ENCODE data around the gene PSAT1. TPM values are rescaled to one million over a fixed set of nuclear protein-coding genes. Genes with fewer than 3 reads are reported as not detected.

The PSAT1 gene
- total and polyA plus RNA-seq, 9 donors = 0.83 to 153 (median 7.1) TPM

- H3K27ac ChIP-seq = no peak overlapping the region
- no peaks in the 10 kb centered on the region for H3K27me3 ChIP-seq
- intact Hi-C loops (cut with DNase I) = no loop called here
- H3K4me1 ChIP-seq (ENCODE audit: insufficient read depth) = no peaks in the 10 kb centered on the region
- TF ChIP-seq EP300 (IDR thresholded peaks at IDR 0.05) = no peak
- no peak for TF ChIP-seq POLR2A (IDR thresholded peaks at IDR 0.05)
- no peak for TF ChIP-seq CTCF (IDR thresholded peaks at IDR 0.05)
- WGBS, 3 donors = 93 to 95% (median 95%) methylated on average over 4 of the region's 4 CpGs
- H3K9me3 ChIP-seq = no peaks in the 10 kb centered on the region
- no peaks in the 10 kb centered on the region for H3K36me3 ChIP-seq
- no peak overlapping the region for H3K4me3 ChIP-seq
- no peak for DNase-seq
Measured at GRCh38 chr9:78253285-78253684, 43.6 kb upstream of the PSAT1 start.

DNA sequence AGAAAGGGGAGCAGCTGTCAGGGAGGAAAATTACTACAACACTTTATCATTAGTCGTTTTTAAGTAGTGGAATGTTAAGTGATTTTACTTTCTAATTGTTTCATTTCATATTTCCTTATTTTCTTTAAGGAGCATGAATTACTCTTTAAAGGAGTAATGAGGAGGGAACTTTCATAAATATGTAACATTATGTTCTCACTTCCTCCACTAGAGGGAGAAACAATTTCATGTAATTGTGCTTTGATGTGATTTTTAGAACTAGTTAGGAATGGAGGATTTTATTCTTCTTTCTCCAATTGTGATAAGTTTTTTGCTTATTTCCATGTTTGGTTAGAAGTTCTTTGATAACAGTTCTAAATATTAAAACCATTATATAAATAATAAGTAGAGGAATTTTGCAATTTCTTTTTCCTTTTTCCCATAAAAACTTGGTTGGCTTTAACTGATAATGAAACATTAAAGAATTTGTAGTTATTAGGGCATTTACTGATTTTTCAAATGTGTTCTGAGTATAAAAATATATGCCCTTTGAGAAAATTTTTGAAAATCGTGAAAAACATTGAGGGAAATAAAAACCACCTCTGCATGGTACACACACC is 35.4 kb upstream of the PSAT1 start:
- Histone ChIP-seq H3K27ac (no peak overlapping the region), H3K4me3 (no peak overlapping the region), H3K36me3 (no peaks in the 10 kb centered on the region), H3K27me3 (no peaks in the 10 kb centered on the region), H3K4me1 (ENCODE audit: insufficient read depth) (no peaks in the 10 kb centered on the region), H3K9me3 (no peaks in the 10 kb centered on the region)
- DNase-seq = no peak
- TF ChIP-seq POLR2A (IDR thresholded peaks at IDR 0.05) (no peak), CTCF (IDR thresholded peaks at IDR 0.05) (peak; percentile 25 to 54 (median 33)), EP300 (IDR thresholded peaks at IDR 0.05) (no peak)
- intact Hi-C loops (cut with DNase I) = loop anchor here in 2 of 4 donors (5.0 to 10.0 kb wide), 2 partner anchors 103 to 106 kb away; no protein-coding TSS in a partner anchor
- 20 to 36% (median 23%) methylated on average over 2 of the region's 2 CpGs for WGBS, 3 donors

GRCh38 chr9:78262655-78263054 is 34.3 kb upstream of the PSAT1 start:
- H3K27me3 ChIP-seq = no peaks in the 10 kb centered on the region
- TF ChIP-seq CTCF (IDR thresholded peaks at IDR 0.05) (no peak), POLR2A (IDR thresholded peaks at IDR 0.05) (no peak), EP300 (IDR thresholded peaks at IDR 0.05) (no peak)
- no peaks in the 10 kb centered on the region for H3K4me1 ChIP-seq (ENCODE audit: insufficient read depth)
- H3K27ac ChIP-seq = no peak overlapping the region
- no peaks in the 10 kb centered on the region for H3K9me3 ChIP-seq
- WGBS, 3 donors = 79 to 92% (median 89%) methylated on average over 2 of the region's 2 CpGs
- intact Hi-C loops (cut with DNase I) = loop anchor here in 2 of 4 donors (5.0 to 10.0 kb wide), 2 partner anchors 102 to 105 kb away; no protein-coding TSS in a partner anchor
- no peaks in the 10 kb centered on the region for H3K36me3 ChIP-seq
- no peak overlapping the region for H3K4me3 ChIP-seq
- no peak for DNase-seq

- Histone ChIP-seq H3K36me3 (no peaks in the 10 kb centered on the region), H3K4me3 (no peak overlapping the region), H3K9me3 (no peaks in the 10 kb centered on the region), H3K4me1 (ENCODE audit: insufficient read depth) (no peaks in the 10 kb centered on the region), H3K27ac (no peak overlapping the region), H3K27me3 (no peaks in the 10 kb centered on the region)
- TF ChIP-seq POLR2A (IDR thresholded peaks at IDR 0.05) = no peak
- no peak for TF ChIP-seq CTCF (IDR thresholded peaks at IDR 0.05)
- TF ChIP-seq EP300 (IDR thresholded peaks at IDR 0.05) = no peak
- WGBS, 3 donors = 91 to 96% (median 95%) methylated on average over 4 of the region's 4 CpGs
- no peak for DNase-seq
- intact Hi-C loops (cut with DNase I) = loop anchor here in 2 of 4 donors (5.0 to 10.0 kb wide), 2 partner anchors 97 to 99 kb away; no protein-coding TSS in a partner anchor
Measured at GRCh38 chr9:78267889-78268288, 29.0 kb upstream of the PSAT1 start.
